GM18951 (cell line): ENCODE data around the gene STK32C.

ENCODE experiments used
- POLR2A ChIP-seq: IDR thresholded peaks from 4 replicates; pipeline ENCODE4 v1.6.1; 2011; ENCODE audit warnings: mild to moderate bottlenecking; ENCODE audit not compliant: insufficient read length, insufficient read depth; ENCODE audit errors: extremely low read depth
- in situ Hi-C: fragments of 300-500 bp; cut with MboI; formaldehyde crosslinking; loops from one replicate; pipeline ENCODE4 v1.12.0; 2022; ENCODE audit warnings: low sequenced_read_pairs, mixed read lengths, inconsistent platforms; ENCODE audit not compliant: unreplicated experiment

The STK32C gene

DNA sequence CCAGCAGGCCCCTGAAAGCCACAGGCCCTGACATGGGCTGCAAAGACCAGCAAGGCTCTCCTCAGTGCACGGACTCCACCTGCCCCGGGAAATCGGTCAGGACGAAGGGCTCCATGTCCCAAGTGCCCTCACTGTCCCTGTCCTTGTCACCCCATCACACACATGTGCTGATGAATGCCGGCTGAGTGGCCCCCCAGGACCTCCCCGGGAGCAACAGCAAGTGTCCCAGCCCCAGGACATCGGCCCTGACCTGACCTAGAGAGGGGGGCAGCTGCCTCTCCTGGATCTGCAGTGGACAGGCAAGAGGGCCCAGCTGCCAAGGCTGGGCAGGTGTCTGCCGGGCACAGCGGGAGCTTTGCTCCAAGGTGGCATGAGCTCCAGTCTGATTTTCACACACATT lies 49.8 kb downstream of the STK32C start:
- in situ Hi-C loops: no loop called here
- TF ChIP-seq POLR2A: no peak

DNA sequence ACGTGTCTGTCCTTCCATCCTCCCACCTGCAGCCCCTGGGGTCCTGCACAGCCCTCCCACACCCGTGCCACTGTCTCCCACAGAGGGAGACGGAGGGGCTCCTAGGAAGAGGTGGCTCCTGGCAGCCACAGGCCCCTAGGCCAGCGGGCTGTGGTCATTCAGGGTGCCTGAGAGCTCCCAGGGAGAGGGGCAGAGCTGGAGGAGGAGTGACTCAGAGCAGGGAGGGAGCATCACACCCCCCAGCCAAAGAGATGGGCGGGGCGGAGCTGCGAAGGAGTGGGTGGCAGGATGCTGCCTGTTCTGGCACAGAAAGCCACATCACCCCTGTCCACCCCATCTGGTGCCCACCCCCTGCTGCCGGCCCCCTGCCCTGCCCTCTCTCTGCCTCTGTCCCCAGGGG lies 50.5 kb downstream of the STK32C start:
- TF ChIP-seq POLR2A: no peak
- in situ Hi-C loops: no loop called here

DNA sequence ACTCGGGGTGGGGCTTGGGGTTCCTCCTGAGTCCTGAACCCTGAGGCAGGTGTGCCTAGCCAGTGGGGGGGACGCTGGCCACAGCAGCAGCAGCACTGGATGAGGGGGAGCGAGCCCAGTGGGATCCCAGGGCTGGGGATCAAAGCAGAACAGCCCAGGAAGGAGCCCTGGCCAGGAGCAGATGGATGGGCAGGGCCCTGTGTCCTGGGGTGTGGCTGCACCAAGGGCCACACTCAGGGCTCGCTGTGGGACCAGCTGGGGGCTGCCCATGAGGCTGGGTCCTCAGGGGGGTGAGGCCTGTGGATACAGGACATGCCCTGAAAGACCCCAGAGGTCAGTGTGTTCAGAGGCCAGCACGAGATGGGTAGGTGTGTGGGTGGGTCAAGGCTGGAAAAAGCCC lies 50.9 kb downstream of the STK32C start:
- in situ Hi-C loops: no loop called here
- TF ChIP-seq POLR2A: no peak

DNA sequence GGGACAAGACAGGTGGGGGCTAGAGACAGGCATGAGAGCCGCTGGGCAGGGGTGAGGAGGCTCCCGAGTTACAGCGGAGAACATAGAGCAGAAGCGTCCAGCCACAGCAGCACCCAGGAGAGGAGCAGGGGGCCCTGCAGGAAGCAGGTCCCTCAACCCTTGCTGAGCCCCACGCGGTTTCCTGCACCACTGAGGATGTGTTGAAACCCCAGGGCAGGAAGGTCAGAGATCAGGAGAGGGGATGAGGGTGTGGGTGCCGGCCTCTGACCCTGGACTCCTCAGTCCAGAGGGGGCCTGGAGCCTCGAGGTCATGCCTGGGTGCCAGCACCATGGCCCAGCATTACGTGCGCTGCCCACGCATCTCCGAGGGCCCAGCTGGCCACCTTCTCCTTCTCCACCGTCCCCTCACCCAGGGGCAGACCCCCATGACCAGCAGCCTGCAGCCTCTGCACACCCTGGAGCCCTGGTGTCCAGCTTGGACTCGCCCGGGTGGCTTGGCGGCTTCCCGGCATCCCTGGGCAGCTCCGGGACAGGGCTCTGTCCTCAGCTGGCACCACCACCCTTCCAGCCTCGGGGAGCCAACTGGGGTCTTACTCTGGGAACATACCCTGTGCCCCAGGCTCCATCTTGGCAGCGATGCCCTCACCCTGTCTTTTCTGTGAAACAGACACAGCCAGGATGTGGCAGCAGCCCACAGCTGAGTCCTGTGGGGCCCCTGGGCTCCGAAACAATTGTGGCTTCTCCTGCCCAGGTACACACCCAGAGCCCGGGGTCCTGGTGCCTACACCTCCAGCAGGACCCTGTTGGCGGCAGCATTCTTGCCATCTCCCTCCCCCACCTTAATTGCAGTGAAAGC lies 52.0 kb downstream of the STK32C start:
- TF ChIP-seq POLR2A: no peak
- in situ Hi-C loops: no loop called here

DNA sequence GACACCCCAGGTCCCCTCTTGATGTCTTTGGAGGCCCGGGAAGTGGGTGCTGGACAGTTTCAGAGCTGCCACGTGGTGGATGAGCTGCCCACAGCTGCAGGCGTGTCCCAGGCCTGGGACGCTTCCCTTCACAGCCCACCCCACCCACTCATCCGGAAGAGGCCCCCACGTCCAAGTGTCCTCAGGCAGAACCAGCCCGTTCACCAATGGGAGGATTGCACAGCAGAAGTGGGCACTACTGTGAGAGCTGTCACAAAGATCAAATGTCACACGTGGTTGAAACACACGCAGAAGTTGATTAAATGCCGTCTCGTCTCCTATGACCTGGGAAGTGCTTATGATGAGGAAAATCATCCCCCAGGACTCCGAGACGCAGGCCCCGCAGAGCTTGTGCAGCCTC lies 52.9 kb downstream of the STK32C start:
- in situ Hi-C loops: no loop called here
- no peak for TF ChIP-seq POLR2A

DNA sequence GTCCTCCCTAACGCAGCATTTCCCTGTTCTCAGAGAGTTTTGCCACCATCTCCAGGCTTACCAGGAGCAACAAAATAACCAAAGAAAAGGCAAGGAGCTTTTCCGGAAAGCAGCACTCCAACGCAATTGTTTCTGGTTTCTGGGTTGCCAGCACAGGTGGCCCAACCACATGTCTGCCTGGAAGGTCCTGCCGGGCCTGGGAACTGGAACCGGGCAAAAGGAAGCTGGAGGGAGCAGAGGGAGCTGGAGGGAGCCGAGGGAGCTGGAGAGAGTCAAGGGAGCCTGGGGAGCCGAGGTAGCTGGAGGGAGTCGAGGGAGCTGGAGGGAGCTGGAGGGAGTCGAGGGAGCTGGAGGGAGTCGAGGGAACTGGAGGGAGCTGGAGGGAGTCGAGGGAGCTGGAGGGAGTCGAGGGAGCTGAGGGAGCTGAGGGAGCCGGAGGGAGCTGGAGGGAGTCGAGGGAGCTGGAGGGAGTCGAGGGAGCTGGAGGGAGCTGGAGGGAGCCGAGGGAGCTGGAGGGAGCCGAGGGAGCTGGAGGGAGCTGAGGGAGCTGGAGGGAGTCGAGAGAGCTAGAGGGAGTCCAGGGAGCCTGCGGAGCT lies 54.6 kb downstream of the STK32C start:
- in situ Hi-C loops: no loop called here
- no peak for TF ChIP-seq POLR2A

DNA sequence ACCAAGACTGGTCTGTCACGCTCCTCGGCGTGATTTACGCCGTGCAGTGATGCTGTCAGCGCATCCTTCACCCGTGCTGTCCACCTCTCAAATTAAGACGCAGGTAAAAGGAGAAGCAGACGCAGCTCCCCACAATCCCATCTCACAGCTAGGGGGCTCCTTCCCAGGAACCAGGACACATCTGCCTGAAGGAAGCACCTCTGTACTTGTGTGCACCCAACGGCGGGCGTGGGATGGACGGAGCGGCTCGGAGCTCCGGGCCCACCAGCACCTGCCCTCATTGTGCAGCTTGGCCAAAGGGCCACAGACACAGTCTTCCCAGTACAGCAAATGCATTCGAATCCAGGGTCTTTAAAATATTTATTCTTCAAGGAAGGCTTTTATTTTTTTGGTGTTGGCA lies 55.3 kb downstream of the STK32C start:
- TF ChIP-seq POLR2A: no peak
- in situ Hi-C loops: no loop called here

DNA sequence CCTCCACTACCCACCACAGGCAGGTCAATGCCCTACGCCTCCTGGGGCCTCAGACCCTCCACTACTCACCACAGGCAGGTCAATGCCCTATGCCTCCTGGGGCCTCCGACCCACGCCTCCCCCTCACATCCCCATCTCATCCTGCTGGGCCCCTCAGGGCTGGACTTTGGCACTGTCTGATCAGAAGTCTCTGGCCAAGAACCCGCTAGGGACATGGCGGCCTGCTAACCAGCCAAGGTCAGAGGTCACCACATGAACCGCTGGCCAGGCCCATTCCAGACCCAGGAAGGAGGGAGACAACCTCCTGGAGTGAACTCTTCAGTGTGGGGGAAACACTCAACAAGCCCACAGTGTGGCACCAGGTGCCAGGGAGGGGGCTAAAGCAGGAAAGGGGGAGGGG lies 55.8 kb downstream of the STK32C start:
- in situ Hi-C loops: no loop called here
- TF ChIP-seq POLR2A: no peak

DNA sequence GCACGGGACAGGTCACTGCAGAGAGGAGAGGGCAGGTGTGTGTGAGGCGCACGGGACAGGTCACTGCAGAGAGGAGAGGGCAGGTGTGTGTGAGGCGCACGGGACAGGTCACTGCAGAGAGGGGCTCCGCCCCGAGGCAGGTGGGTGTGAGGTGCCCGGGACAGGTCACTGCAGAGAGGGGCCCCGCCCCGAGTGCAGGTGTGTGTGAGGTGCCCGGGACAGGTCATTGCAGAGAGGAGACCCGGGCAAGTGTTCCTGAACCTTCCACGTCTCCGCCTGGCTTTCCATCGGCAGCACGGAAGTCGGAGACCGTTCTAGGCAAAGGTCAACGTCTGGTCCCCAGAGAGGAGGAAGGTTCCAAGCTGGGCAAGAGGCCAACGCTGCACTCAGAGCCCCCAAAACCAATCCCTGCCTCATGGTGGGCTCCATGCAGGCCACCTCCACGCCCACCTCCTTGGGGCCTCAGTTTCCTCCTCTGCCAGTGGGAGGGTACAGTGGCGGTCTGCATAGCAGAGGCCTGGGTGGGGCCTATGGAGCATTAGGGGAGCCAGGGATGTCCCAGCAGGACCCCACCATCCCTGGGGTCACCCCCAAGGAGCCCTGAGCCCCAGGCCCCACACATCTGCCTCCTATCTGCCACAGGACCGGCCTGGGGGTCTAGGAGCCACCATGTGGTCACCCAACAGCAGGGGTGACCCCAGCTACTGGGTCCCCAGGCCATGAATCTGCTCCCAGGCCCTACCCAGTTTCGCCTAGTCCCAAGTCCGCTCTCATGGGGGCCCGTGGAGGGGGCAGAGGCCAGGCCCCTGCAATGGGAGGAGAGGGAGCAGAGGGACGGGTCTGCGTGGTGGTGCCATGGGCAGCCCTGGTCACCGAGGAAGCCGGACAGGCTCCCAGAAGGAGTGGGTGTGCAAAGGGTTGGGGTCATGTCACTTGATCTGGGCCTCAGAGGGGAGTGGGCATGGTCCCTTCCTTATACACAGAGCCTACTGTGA lies 57.0 kb downstream of the STK32C start:
- no peak for TF ChIP-seq POLR2A
- in situ Hi-C loops: no loop called here

DNA sequence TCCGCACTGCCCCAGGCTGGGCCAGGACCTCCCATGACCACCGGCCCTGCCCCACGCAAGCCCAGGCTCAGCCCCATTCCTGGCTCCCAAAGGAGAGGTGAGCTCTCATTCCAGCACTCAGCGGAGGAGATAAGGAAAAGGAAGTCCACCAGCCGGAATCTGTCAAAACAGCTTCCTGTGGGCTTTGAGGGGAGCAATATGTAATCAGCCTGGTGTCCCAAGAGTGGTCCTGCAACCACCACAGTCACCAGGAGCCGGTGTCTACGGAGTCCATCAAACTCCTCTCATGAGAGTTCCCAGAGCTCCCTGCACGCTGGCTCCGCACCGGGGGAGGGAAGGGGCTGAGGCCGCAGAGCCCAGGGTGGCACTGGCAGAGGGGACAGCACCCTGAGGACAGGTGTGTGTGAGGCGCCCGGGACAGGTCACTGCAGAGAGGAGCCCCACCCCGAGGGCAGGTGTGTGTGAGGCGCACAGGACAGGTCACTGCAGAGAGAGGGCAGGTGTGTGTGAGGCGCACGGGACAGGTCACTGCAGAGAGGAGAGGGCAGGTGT lies 57.9 kb downstream of the STK32C start:
- TF ChIP-seq POLR2A: no peak
- in situ Hi-C loops: no loop called here

DNA sequence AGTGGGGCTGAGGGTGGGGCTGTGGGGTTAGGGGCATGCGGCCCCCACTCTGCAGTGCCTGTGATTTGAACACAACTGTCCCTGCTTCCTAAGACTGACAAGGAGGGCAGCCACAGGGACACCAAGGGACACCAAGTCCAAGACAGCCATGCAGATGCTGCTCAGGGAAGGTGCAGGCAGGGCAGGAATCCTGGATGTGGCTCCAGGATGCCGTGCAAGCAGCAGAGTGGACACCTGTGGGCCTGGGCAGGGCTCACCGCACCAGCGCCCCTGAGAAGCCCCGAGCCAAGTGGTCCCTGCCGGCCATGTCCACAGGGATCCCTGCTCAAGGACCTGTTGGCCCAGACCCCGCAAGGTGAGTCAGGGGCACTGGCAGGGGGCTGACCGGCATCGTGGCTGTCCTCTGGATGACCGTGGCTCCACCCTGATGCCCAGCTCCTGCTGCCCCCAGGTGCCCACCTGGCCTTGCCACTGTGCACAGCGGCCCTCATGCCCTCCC lies 58.5 kb downstream of the STK32C start:
- no peak for TF ChIP-seq POLR2A
- in situ Hi-C loops: no loop called here

DNA sequence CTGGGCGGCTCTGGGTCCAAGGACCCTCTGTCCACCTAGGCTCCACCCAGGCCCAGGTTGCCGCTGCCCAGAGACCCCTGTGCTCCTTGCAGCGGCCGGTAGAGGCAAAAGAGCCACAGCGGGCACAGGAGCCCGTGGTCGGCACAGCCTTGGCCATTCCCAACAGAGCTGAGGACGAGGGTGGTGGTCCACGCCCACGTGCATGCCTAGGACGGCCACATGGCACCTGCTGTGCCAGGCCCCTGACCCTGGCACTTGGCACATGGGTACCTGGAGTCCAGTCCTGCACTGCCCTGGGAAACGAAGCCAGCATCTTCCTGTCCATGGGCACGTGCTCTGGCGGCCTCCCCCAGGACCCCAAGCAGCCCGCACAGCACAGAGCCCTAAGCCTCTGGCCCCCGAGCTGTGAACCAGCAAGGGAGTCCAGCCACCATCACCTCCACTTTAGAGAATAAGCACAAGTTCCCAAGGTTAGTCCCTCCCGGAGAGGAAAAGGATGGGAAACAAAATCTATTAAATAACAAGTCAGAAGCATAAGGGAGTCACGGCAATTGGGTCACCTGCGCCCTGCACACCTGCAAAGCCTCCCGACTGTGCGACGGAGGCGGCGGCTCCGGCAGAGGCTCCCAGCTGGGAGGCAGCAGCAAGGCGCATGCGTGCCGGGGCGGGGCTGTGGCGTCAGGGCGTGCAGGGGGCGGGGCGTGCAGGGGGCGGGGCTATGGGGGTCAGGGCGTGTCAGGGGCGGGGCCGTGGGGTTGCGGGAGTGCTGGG lies 59.1 kb downstream of the STK32C start:
- in situ Hi-C loops: no loop called here
- TF ChIP-seq POLR2A: no peak
